Measurements from ENCODE around the gene LDAF1.

- TF ChIP-seq POLR2A (IDR thresholded peaks at IDR 0.05): no peak
- no peak for TF ChIP-seq CTCF (IDR thresholded peaks at IDR 0.05)
- no peak for TF ChIP-seq POLR2AphosphoS5 (IDR thresholded peaks at IDR 0.05; ENCODE audit: insufficient read depth in 1 of 2, low read depth in 1 of 2)
These were observed 32.0 kb upstream of the LDAF1 start for GRCh38 chr16:21126518-21126917.

Data from vagina (tissue), 2 donors.